ENCODE data around the gene EIF3K.
"Not testable (repeated sequence)": the region's sequence is repeated elsewhere in the genome, so short reads cannot be mapped to it uniquely, and the experiment has no call there.

The EIF3K gene

DNA sequence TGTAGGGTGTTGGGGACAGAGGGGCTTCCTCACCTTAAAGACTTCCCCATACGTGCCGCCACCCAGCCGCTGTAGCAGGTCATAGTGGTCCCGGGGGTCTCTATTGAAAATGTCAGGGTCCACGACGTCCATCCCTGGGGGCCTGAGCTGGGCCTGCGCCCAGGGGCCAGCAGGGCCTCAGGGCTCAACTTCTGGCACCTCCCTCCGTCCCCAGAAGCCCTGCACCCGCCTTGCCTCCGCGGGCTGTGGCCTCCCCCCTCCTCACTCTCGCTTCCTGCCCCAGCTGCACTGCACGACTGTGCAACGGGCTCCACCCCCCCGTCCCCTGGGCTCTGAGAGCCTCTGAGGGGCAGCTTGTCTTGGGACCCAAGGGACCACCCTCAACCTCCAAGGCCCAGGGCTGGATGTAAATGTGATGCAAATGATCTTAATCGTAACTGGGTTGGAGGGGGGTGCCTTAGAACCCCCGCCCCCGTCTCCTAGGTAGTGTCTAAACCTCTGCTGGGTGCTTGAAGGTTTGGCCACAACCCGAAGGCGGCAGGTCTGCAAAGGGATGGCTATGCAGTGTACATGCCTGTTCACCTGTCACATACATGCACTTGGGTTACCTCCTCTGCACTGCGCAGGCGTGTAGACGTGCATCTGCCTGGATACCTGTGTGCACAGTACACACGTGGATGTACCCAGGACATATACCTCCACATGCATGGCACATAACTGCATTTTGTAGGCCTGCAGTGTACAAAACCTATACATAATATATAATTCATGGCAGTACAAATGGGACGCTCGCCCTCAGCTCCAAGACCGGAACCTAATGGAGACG lies 1.0 kb upstream of the EIF3K start, which contains the start of gene MAP4K1:
Gene MAP4K1 (minus strand): TSS at position 190 of the 826 bp plus-strand sequence. CDS start 58 bp downstream, at position 132.
- no peak for DNase-seq (ENCODE audit: low spot score)

DNA sequence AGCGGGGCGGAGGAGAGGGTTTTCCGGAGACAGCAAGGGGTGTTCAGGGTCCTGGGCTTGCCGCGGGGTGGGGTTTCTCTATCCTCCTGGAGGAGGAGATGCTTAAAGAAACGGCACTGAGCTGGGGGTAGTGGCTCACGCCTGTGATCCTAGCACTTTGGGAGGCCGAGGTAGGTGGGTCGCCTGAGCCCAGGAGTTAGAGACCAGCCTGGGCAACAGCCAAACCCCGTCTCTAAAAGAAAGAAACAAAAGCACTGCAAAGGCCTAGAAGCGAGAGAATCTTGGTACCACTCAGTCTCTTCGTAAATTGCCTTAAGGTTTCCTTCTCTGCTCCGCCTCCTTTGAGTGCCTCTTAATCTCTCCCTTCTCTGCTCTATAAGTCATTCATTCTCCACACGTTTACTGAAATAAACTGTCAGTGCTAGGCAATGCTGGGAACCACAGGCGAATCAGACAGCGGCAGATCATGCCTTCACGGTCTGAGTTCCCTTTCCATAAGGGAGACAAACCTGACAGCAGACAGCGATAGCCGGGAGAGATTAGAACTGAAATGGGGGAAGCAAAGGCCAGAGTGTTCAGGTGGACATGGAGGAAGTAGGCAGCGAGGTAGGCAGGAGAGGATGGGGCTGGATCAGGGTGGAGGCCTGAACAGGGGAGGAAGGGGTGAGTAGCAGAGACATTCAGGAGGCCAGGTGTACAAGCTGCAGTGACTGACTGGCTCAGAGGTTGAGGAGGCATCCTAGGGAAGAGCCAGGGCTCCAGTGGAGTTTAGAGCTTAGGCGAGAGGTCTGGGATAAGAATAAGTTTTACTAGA lies 580 bp downstream of the EIF3K start:
- DNase-seq (ENCODE audit: low spot score) = no peak

DNA sequence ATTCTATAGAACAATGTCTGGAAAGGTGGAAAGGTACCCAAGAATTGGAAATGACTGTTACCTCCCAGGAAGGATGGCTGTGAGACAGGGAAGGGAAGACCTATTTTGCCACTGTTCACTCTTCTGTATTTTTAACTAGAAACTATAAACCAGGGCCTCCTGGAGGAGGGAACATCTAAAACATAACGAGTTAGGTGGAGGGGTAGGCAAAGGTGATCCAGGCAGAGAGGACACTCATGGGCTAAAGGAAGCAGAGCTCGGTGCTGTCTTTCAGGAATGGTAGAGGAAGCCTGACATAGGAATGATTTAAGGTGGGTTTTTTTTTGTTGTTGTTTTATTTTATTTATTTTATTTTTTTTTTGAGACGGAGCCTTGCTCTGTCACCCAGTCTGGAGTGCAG lies 5.8 kb downstream of the EIF3K start:
- no peak for DNase-seq (ENCODE audit: low spot score)

DNA sequence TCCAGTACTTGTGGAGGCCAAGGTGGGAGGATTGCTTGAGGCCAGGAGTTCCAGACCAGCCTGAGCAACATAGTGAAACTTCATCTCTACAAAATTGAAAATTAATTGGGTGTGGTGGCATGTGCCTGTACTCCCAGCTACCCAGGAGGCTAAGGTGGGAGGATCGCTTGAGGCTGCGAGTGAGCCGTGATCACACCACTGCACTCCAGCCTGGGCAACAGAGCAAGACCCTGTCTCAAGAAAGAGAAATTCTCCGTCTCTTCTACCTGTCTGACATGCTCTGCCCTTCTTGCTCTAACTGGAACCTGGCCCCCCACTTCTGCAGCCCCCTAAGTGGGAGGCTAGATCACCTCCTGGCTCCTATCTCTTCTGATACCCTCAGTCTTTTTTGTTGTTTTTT lies 7.4 kb downstream of the EIF3K start:
- DNase-seq (ENCODE audit: low spot score) = no peak

DNA sequence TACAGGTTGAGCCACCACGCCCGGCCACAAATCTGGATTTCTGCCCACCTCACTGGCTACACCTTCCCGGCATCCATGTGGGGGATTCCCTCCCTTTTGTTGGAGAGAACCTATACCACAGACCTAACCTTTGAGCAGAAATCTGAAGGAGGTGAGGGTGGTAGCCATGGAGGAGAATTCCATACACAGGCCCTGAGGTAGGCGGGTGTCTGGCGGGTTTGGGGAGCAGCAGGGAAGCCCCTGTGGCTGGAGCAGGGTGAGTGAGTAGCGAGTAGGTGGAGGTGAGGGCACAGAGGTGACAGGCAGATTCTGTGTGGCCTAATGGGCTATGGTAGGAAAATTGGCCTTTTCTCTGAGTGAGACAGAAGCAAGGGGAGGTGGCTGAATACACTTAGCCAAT lies 10.6 kb downstream of the EIF3K start:
- DNase-seq (ENCODE audit: low spot score) = no peak

DNA sequence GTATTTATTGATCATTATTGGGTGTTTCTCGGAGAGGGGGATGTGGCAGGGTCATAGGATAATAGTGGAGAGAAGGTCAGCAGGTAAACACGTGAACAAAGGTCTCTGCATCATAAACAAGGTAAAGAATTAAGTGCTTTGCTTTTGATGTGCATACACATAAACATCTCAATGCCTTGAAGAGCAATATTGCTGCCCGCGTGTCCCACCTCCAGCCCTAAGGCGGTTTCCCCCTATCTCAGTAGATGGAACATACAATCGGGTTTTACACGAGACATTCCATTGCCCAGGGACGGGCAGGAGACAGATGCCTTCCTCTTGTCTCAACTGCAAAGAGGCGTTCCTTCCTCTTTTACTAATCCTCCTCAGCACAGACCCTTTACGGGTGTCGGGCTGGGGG lies 12.3 kb downstream of the EIF3K start:
- DNase-seq (ENCODE audit: low spot score) = not testable (repeated sequence)

DNA sequence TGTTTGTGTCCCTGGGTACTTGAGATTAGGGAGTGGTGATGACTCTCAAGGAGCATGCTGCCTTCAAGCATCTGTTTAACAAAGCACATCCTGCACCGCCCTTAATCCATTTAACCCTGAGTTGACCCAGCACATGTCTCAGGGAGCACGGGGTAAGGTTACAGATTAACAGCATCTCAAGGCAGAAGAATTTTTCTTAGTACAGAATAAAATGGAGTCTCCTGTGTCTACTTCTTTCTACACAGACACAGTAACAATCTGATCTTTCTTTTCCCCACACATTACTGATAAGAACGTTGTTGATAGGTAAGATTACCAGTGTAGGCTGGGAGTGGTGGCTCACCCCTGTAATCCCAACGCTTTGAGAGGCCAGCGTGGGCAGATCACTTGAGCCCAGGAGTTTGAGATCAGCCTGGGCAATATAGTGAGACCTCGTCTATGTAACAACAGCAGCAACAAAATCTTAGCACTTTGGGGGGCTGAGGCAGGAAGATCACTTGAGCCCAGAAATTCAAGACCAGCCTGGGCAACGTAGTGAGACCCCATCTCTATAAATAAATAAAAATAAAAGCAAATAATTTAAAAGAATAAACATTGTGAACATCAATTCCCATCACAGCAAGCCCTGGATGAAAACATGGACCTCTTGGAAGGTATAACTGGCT lies 13.0 kb downstream of the EIF3K start:
- not testable (repeated sequence) for DNase-seq (ENCODE audit: low spot score)

DNA sequence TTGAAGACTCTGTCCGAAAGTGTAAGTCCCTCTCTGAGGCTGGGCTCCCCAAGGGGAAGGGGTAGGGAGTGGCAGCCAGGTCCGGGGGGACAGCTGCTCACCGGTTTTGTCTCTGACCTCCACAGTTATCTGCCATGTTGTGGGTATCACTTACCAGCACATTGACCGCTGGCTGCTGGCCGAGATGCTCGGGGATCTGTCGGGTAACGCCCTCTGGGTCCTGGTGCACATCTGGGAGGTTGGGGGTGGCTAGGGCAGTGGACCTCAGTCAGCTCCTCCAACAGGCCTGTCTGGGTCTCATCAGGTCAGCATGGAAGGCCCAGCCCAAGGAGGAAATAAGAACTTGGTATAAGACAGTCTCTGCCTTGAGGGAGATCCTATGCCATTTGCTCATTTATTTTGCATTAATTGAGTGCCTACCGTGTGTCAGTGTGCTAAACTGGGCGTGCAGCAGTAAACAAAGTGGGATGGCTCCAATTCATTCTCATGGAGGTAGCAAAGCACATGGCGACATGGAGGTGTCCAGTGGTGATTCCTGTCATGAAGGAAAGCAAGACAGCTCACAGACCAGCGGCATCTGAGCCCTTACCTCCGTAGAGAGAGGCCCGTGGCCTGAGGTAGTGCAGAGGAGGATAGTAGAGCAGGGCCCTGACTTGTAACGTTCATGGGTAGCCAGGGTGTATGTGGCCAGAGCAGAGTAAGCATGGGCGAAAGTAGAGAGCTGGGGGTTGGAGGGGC lies 13.7 kb downstream of the EIF3K start:
- no peak for DNase-seq (ENCODE audit: low spot score)

DNA sequence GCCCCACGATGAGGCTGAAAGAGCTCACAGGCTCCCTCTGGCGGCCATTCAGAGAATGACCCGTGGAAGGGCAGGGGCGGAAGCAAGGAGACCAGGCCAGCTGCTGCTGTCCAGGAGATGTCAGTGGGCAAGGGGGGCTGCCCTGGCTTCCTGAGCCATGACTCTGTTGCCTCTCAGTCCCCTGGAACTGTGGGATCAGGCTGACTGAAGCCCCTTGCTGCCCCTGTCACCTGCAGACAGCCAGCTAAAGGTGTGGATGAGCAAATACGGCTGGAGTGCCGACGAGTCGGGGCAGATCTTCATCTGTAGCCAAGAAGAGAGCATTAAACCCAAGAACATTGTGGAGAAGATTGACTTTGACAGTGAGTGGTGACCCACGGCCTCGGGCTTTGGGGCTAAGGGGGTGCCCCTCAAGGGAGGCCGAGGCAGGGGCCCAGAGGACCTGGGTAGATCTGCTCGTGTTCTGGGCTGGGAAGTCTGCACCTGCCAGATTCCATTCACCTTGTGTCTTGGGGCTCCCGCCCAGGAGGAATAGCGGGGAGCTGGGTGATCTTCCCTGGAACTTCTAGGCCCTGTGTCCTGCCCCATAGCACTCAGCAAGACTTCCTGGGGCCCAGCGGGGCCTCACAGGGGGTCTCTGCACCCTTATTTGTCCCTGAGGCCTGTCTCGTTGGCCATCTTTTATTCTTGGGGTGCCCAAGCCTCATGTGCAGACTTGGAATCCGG lies 15.9 kb downstream of the EIF3K start:
- peak; percentile 83 for DNase-seq (ENCODE audit: low spot score)

DNA sequence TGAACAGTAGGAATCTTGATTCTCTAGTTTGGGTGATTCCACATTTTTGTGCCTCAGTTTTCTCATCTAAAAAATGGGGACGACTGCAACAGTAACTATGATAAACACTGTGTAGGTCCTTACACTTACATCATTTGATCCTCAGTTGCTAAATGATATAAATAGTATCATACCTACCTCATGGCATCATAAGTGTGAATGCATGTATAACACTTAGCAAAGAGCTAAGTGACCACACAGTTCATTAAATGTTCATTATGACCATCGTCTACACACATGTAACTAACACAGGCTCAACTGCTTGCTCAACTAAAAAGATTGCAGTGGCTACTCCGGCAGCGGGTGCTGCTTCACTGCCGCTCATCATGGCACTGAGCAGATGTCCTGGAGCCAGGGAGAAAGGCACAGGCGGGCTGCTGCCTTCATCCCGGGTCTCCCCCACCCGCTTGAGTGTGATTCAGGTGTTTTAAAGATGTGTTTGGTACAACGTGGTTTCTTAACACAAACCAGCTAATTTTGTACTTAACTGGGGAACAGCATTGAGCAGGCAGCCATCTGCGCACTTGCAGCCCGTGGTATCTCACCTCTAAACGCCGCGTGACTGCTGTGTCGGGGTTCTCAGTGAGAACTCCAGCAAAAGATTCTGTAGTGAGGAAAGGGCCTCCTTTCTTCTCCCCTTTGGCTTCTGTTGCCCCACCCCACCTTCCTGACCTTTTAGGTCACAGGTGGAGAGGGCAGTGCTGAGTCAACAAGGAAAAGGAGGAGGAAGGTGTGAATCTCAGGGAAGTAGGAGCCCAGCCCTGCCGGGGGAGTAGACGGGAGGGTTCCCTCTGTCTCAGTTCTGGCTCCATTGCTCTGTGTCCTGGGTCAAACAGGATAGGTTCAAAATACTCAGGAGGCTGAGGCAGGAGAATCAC lies 16.8 kb downstream of the EIF3K start:
- DNase-seq (ENCODE audit: low spot score) = no peak

DNA sequence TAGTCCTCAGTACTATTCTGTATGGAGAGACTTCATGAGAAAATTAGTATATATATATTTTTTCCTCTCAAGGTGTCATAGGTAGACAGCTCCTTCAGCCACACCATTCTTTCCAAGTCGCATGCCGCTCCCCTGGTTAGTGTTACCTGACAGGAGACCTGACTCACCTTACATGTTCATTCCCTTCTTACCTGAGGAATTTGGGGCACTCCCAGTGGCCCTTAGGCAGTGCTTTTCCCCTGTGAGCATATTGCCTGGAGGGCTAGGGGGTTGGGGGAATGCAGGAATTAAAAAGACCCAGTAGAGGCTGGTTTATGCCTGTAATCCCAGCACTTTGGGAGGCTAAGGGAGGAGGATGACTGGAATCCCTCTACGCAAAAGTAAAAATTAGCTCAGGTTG lies 19.5 kb downstream of the EIF3K start:
- no peak for DNase-seq (ENCODE audit: low spot score)

DNA sequence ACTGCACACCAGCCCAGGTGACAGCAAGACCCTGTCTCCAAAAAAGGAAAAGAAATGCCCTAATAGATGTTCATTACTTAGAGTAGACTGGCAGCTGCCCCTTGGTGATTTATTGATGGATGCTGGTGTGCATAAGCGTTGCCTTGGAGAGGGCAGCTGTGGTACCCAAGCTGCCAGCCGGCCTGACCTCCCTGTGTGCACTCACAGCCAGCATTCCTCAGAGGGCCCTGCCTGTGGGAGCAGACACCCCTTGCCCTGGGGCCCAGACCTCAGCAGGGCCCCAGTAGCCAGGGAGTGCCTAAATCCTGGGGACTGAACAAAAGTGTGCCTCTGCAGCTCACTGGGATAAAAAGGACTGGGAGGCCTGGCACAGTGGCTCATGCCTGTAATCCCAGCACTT lies 20.7 kb downstream of the EIF3K start:
- no peak for DNase-seq (ENCODE audit: low spot score)

DNA sequence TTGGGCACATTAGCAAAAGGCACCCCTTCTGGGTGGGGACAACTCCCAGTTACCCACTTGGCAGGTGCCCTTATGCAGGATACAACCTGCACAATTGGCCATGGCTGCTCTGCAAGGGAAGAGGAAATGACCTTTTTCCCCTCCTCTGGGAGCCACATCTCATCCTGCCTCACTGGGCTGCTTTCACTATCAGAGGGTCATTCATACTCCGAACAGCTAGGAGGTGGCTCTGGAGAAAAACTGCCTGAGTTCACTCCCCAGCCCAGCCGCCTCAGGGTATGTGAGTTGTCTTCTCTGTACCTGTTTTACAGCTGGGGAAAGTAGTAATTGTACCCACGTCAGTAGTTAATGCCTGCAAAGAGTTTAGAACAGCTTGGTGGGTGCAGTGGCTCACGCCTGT lies 21.4 kb downstream of the EIF3K start:
- no peak for DNase-seq (ENCODE audit: low spot score)

DNA sequence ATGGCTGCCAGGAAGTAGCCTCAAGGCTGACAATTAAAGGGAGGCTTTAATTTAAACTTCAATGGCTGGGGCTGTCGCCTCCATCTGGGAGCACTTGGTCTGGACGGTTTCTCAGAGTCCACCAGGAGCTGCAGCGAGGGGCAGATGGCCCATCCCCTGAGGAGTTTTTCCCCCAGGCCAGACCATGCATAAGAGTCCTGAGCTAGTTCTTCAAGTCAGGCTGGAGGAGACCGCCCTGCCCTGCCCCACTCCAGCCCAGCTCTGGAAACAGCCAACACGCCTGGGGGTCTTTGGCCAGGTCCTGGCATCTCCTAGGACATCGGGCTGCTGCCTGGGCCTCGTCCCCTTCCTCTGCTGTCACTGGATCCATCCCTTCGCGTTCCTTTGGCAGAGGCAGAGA lies 23.2 kb downstream of the EIF3K start:
- no peak for DNase-seq (ENCODE audit: low spot score)

DNA sequence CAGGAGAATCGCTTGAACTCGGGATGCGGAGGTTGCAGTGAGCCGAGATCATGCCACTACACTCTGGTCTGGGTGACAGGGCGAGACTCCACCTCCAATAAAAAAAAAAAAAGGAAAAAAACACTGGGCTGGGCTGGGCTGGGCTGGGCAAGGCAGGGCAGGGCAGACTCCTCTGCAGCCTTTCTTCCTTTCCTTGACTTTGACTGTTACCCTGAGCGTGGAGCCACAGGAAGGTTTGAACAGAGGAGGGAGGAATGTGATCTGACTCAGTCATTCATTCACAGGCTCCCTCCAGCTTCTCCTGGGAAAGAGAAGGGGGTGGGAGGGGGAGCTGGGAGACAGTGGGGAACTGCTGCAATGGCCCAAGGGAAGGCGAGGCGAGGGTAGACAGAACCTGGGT lies 25.7 kb downstream of the EIF3K start:
- DNase-seq (ENCODE audit: low spot score) = no peak

DNA sequence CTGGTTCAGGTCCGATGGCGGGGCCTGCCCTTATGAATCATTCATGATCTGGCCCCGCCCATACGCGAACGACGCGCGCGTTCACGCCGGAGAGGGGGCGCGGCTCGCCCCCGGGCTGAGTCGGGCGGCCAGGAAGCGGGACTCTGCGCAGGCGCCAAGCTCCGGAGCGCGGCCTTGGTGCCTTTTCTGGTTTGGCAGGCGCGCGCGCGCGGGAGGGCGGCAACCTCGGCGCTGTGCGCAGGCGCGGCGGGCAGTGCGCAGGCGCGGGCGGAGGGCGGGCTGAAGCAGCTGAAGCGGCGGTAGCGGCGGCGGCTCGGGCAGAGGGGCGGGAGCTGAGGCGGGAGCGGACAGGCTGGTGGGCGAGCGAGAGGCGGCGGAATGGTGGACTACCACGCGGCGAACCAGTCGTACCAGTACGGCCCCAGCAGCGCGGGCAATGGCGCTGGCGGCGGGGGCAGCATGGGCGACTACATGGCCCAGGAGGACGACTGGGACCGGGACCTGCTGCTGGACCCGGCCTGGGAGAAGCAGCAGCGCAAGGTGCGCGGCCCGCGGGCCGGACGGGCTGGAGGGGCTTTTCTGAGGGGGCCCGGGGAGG lies 28.5 kb downstream of the EIF3K start, which contains the start of gene ACTN4:
Gene ACTN4 (plus strand): TSS at position 282 of the 598 bp plus-strand sequence. CDS start 97 bp downstream, at position 379.
- DNase-seq (ENCODE audit: low spot score) = peak; percentile 100

DNA sequence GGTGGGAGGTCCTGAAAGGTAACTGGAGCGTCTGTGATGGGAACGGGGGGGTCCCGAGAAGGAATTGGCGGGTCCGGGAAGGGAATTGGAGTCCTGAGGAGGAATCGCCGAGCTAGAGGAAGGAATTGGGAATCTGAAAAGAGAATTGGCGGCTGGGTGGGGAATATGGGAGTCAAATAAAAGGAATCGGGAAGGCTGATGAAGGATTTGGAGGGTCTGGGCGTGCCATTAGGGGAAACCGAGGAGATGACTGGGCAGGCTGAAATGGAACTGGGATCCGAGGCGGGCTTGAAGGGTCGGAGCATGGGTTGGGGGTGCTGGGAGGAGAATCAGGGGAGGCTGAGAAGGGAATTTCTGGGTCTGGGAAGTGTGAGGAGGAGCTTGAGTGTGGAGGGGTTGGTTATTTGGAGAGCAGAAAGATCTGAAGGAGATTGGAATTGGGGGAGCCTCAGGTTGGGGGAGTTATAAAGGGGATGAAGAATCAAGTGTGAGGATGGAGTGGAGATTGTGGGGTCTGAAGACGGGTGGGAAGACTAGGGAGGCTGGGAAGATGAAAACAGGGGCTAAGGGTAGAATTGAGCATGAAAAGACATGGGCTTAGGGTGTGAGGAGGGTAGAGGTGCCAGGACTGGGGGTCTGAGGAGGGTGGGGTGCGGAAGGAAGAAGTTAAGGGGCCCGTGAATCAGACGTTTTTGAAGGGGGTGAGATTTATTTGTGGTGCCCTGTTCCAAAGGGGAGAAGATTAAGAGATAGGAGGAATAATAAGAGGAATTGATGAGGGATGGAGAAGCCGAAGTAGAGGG lies 29.2 kb downstream of the EIF3K start:
- peak; percentile 61 for DNase-seq (ENCODE audit: low spot score)

DNA sequence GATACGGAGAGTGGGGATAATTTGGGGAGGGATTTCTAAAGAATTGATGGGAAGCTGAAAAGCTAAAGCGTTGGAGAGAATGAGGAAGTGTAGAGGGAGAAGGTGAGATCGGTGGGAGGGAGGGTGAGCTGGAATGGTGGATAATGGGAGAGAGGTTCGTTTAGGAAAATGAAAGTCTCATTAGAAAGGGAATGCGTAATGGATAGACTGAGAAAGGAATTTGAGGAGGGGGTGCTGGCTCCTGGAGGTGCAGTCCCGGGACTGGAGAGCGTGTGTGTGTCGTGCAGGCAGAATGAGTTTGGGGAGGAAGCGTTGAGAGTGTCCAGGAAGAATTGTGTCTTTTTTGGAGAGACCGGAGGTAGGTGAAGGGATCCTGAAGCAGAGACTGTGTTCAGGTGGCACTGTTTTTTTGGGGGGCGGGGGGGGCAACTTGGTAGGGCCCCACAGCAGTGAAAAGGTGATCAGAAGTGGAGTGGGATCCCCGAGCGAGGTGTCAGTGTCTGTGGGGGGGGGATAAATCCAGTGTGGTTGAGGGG lies 29.8 kb downstream of the EIF3K start:
- no peak for DNase-seq (ENCODE audit: low spot score)
